DND-41 (cell line): ENCODE measurements around the gene TPI1.

Experiments used
- ATAC-seq: fragments of 200-7000 bp; cut with Tn5 transposase; 3 replicates; pipeline ENCODE4 v1.9.1; 2021; ENCODE audit warnings: low read depth; ENCODE audit not compliant: insufficient read depth
- DNase-seq: peaks from one replicate; pipeline ENCODE4 v3.0.0-alpha.2; 2020
- H2AFZ ChIP-seq: 2 replicates; pipeline ENCODE4 v1.6.0; 2012; ENCODE audit warnings: low read depth, low read length
- H3K27ac ChIP-seq: 2 replicates; pipeline ENCODE4 v1.5.1; 2012; ENCODE audit warnings: low read length, inconsistent platforms
- H3K27me3 ChIP-seq: fragments of 200-600 bp; sonication (generic); 2 replicates; pipeline ENCODE4 v1.6.0; 2012; ENCODE audit warnings: low read length, mild to moderate bottlenecking, inconsistent platforms; ENCODE audit not compliant: insufficient read depth, poor library complexity
- H3K36me3 ChIP-seq: 2 replicates; pipeline ENCODE4 v1.5.1; 2012; ENCODE audit warnings: low read length, inconsistent platforms; ENCODE audit not compliant: insufficient read depth
- H3K4me1 ChIP-seq: 2 replicates; pipeline ENCODE4 v1.5.1; 2012; ENCODE audit warnings: mild to moderate bottlenecking, low read length; ENCODE audit not compliant: insufficient read depth
- H3K4me2 ChIP-seq: 2 replicates; pipeline ENCODE4 v1.6.0; 2012; ENCODE audit warnings: mild to moderate bottlenecking, moderate library complexity, low read length, inconsistent platforms; ENCODE audit not compliant: insufficient read depth
- H3K4me3 ChIP-seq, 2 experiments: fragments of 200-600 bp in 1 of 2; shearing (Covaris generic) in 1 of 2; 2 replicates each; pipeline ENCODE4 v1.5.1; 2012 to 2016; ENCODE audit warnings: inconsistent platforms in 2 of 2, low read length in 2 of 2, mild to moderate bottlenecking in 2 of 2, low read depth in 1 of 2, moderate library complexity in 1 of 2
- H3K79me2 ChIP-seq: 2 replicates; pipeline ENCODE4 v1.6.0; 2012; ENCODE audit warnings: low read length, inconsistent platforms; ENCODE audit not compliant: insufficient read depth
- H3K9ac ChIP-seq: 2 replicates; pipeline ENCODE4 v1.6.0; 2012; ENCODE audit warnings: low read depth, mild to moderate bottlenecking, inconsistent platforms, low read length, moderate library complexity
- H3K9me3 ChIP-seq: 2 replicates; pipeline ENCODE4 v1.5.1; 2012; ENCODE audit warnings: low read length, moderate library complexity, mild to moderate bottlenecking, inconsistent platforms; ENCODE audit not compliant: insufficient read depth, severe bottlenecking
- H4K20me1 ChIP-seq: 2 replicates; pipeline ENCODE4 v1.6.0; 2012; ENCODE audit warnings: low read length; ENCODE audit not compliant: insufficient read depth
- EZH2 ChIP-seq: IDR thresholded peaks from 3 replicates; pipeline ENCODE4 v1.6.1; 2012; ENCODE audit warnings: borderline replicate concordance, low read depth, mild to moderate bottlenecking, moderate library complexity, low read length, inconsistent platforms; ENCODE audit not compliant: severe bottlenecking
- TF ChIP-seq, protein P1 (sequence below): IDR thresholded peaks from 2 replicates; pipeline ENCODE4 v1.5.1; 2012; ENCODE audit warnings: borderline replicate concordance, low read length, moderate library complexity, mild to moderate bottlenecking; ENCODE audit not compliant: poor library complexity, severe bottlenecking; ENCODE audit errors: extremely low read depth

Gene TPI1

DNA sequence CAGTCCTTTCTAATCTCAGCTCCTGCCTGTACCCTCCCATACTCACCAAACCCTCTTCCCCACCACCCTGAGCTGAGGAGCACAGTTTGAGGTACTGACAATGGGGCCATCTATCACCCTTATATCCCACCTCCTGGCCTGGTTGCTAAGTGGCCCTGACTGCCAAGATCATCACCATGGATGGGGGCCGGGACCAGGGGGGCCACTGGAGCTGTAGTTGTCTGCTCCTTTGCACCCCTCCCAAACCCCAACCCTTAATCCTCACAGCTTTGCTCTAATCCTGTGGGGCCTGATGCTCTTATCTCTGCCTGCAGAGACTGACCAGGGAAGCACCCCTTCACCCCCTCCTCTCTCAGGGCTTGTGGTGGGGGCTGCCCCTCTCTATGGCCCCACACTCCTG, 27.0 kb upstream of the TPI1 start:
- no peak overlapping the region for H3K27ac ChIP-seq
- peaks cover 4% of the 10 kb centered on the region for H3K27me3 ChIP-seq
- TF ChIP-seq, protein P1, sequence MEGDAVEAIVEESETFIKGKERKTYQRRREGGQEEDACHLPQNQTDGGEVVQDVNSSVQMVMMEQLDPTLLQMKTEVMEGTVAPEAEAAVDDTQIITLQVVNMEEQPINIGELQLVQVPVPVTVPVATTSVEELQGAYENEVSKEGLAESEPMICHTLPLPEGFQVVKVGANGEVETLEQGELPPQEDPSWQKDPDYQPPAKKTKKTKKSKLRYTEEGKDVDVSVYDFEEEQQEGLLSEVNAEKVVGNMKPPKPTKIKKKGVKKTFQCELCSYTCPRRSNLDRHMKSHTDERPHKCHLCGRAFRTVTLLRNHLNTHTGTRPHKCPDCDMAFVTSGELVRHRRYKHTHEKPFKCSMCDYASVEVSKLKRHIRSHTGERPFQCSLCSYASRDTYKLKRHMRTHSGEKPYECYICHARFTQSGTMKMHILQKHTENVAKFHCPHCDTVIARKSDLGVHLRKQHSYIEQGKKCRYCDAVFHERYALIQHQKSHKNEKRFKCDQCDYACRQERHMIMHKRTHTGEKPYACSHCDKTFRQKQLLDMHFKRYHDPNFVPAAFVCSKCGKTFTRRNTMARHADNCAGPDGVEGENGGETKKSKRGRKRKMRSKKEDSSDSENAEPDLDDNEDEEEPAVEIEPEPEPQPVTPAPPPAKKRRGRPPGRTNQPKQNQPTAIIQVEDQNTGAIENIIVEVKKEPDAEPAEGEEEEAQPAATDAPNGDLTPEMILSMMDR, result no peak
- TF ChIP-seq EZH2, result no peak
- H2AFZ ChIP-seq, result no peak overlapping the region
- DNase-seq (no peak), ATAC-seq (no peak)
- H3K9ac ChIP-seq, result no peak overlapping the region
- no peak overlapping the region for H3K4me3 ChIP-seq
- H3K36me3 ChIP-seq, result no peaks in the 10 kb centered on the region
- H3K4me2 ChIP-seq, result no peak overlapping the region
- H4K20me1 ChIP-seq, result no peaks in the 10 kb centered on the region
- H3K4me1 ChIP-seq, result no peaks in the 10 kb centered on the region
- H3K9me3 ChIP-seq, result no peaks in the 10 kb centered on the region
- H3K79me2 ChIP-seq, result no peaks in the 10 kb centered on the region

DNA sequence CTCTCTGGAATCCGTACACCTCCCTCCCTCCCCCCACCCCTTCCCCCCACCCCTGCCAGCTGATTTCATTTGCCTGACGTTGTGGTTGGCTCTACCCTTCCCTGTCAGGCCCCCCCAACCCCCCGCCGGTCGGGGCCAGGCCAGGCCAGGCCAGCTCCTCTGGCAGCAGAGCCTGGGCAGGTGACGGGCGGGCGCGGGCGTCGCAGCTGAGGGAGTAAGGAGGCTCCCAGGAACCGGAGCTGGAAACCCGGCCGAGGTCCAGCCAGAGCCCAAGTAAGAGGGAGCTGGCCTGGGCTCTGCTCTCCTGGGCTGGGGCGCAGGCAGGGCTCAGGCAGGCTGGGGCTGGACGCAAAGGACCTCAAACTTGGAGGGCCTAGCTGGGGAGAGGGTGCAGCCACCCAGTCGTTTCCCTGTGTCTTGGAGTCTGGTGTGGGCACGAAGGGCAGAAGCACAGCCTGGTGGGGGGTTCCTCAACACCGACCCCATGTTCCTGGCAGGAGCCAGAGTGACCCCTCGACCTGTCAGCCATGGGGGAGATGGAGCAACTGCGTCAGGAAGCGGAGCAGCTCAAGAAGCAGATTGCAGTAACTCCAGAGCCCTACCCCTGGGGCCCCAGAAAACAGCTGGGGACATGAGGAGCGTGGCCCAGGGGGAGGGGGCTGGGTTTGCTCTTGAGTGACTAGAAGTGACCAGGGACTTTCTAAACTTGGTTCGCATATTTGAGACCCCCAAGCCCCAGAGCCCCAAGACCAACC, 26.4 kb upstream of the TPI1 start, which contains the start of gene GNB3:
Gene GNB3 (plus strand): TSS at position 165 of the 755 bp plus-strand sequence. CDS start 363 bp downstream, at position 528.
- H3K4me2 ChIP-seq, result no peak within 1 kb of the TSS
- H3K27ac ChIP-seq, result no peak within 1 kb of the TSS
- TF ChIP-seq EZH2, result no peak
- TF ChIP-seq, protein P1, result no peak
- H4K20me1 ChIP-seq, result no peaks in the 10 kb centered on the region
- H3K79me2 ChIP-seq, result no peaks in the 10 kb centered on the region
- DNase-seq (no peak), ATAC-seq (no peak)
- no peak within 1 kb of the TSS for H3K4me3 ChIP-seq
- H2AFZ ChIP-seq, result no peak within 1 kb of the TSS
- H3K36me3 ChIP-seq, result no peaks in the 10 kb centered on the region
- no peaks in the 10 kb centered on the region for H3K4me1 ChIP-seq
- no peak within 1 kb of the TSS for H3K9ac ChIP-seq
- peaks cover 4% of the 10 kb centered on the region for H3K27me3 ChIP-seq
- H3K9me3 ChIP-seq, result no peaks in the 10 kb centered on the region

DNA sequence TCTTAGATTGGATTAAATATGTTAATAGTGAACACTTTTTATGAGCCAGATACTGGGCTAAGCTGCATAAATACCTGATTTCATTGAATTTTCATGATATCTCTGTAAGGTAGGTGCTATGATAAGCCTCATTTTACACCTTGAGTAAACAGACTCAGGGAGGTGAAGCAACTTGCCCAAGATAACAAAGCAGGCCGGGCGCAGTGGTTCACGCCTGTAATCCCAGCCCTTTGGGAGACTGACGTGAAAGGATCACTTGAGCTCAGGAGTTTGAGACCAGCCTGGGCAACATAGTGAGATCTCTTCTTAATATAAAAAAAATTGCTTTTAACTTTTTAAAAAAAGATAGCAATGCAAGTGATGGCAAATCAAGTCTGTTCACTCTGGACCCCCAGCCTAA, 25.3 kb upstream of the TPI1 start:
- H3K4me2 ChIP-seq, result no peak overlapping the region
- no peaks in the 10 kb centered on the region for H3K79me2 ChIP-seq
- H4K20me1 ChIP-seq, result no peaks in the 10 kb centered on the region
- no peak overlapping the region for H3K27ac ChIP-seq
- H3K36me3 ChIP-seq, result peaks cover 8% of the 10 kb centered on the region
- DNase-seq (no peak), ATAC-seq (no peak)
- peaks cover 4% of the 10 kb centered on the region for H3K27me3 ChIP-seq
- H2AFZ ChIP-seq, result no peak overlapping the region
- H3K4me3 ChIP-seq, result no peak overlapping the region
- no peak overlapping the region for H3K9ac ChIP-seq
- H3K9me3 ChIP-seq, result no peaks in the 10 kb centered on the region
- no peaks in the 10 kb centered on the region for H3K4me1 ChIP-seq
- no peak for TF ChIP-seq EZH2
- TF ChIP-seq, protein P1, result no peak
